HEK293 (cell line): ENCODE results near the gene PXMP2.

Source experiments
- SP2 ChIP-seq: fragments of 450-650 bp; formaldehyde crosslinking; IDR thresholded peaks from 2 replicates; pipeline ENCODE4 v1.5.1; 2016; ENCODE audit warnings: missing biosample characterization, missing genetic modification characterization
- ZNF335 ChIP-seq: fragments of 450-650 bp; formaldehyde crosslinking; conservative IDR thresholded peaks from 2 replicates; pipeline ENCODE4 v1.5.1; 2016; ENCODE audit warnings: missing biosample characterization, missing genetic modification characterization
- ZNF704 ChIP-seq: fragments of 450-650 bp; formaldehyde crosslinking; IDR thresholded peaks from 2 replicates; pipeline ENCODE4 v1.5.1; 2016; ENCODE audit warnings: missing biosample characterization, missing genetic modification characterization

DNA sequence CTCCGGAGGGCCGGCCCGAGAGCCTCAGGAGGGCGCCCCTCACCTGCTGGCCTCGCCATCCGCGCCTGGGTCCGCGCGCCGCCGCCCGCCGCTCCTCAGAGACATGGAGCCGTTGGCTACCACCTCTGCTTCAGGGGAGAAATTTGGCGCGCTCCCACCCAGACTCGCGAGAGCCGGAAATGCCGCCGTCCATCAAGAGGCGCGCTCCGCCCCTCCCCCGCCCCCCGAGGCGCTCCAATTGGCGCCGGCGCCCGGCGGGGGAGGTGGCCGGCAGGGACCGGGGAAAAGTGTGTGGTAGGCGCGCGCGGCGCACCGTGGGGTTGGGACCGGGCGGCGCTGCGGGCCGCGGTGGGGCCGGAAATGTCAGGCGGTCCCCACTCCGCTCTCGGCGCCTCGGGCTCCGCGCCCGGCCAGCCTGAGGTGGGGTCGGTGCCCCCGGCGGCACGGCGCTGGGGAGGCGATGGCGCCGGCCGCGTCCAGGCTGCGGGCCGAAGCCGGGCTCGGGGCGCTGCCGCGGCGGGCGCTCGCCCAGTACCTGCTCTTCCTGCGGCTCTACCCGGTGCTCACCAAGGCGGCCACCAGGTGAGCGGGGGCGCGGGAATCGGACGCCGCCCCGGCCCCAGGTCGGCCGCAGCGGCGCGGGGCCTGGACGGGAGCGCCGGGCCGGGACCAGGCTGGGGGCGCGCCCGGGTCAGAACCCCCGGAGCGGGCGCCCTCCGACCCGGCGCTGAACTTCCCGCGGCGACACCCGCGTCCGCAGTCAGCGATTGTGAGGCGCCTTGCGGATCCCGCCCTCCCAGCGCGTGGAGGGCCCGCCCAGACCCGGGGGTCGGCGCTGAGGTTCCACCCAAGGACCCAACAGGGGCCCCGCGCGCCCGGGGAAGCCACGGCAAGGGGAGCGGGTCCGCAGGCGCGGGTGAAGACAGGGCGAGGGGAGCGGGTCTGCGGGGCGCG lies at the start of gene PXMP2, which contains the start of gene POLE:
- TF ChIP-seq SP2, result peak; percentile 82
- peak; percentile 20; the same call in 1 of the 2 replicates for TF ChIP-seq ZNF335 (tag by site-specific recombination)
- TF ChIP-seq ZNF704 (tag by site-specific recombination), result no peak
